Cardiac muscle cell (in vitro differentiated cells and primary cell): Measurements from ENCODE around the gene ANGPT4. TPM values are rescaled to one million over a fixed set of nuclear protein-coding genes. Genes with fewer than 3 reads are reported as not detected.
"Not testable (repeated sequence)": the region's sequence is repeated elsewhere in the genome, so short reads cannot be mapped to it uniquely, and the experiment has no call there.

Experiments used
- DNase-seq, 2 donors: peaks; one replicate each; pipeline versions ENCODE4 v3.0.0 to v3.0.0-alpha.2; 2010 to 2017; ENCODE audit warnings: low read depth in 1 of 2, low spot score in 1 of 2
- H3K27ac ChIP-seq: fragments of 200-600 bp; sonication (generic); 2 replicates; pipeline ENCODE4 v1.5.1; 2016
- H3K27me3 ChIP-seq: fragments of 200-600 bp; sonication (generic); 2 replicates; pipeline ENCODE4 v1.6.0; 2016; ENCODE audit warnings: control low read depth
- H3K36me3 ChIP-seq: fragments of 200-600 bp; sonication (generic); 2 replicates; pipeline ENCODE4 v1.5.1; 2016; ENCODE audit warnings: control low read depth
- H3K4me1 ChIP-seq: fragments of 200-600 bp; sonication (generic); 2 replicates; pipeline ENCODE4 v1.8.1; 2017; ENCODE audit warnings: low read depth, mild to moderate bottlenecking, mixed run types
- H3K4me3 ChIP-seq: fragments of 200-600 bp; sonication (generic); 2 replicates; pipeline ENCODE4 v1.5.1; 2016; ENCODE audit warnings: mild to moderate bottlenecking
- H3K9me3 ChIP-seq: fragments of 200-600 bp; sonication (generic); 2 replicates; pipeline ENCODE4 v1.5.1; 2017; ENCODE audit warnings: low read depth, mild to moderate bottlenecking, control low read depth
- polyA plus RNA-seq: library from polyadenylated mRNA; unstranded; fragments of >200 nt; fragmentation: Nextera tagmentation; extraction: Ambion mirVana; gene quantifications from 2 replicates; pipeline ENCODE4 v1.2.1, GENCODE V29; 2016
- total RNA-seq: library from RNA; depleted of rRNA; stranded (reverse); fragments of >200 nt; gene quantifications from 2 replicates; pipeline ENCODE4 v1.2.3, GENCODE V29; 2016
- TF ChIP-seq, protein P1 (sequence below): IDR thresholded peaks from 2 replicates; pipeline ENCODE4 v1.5.1; 2012; ENCODE audit warnings: low read depth, mild to moderate bottlenecking, low read length

The ANGPT4 gene
- total and polyA plus RNA-seq, 2 experiments from 2014 or later = 0.15 to 0.80 TPM

DNA sequence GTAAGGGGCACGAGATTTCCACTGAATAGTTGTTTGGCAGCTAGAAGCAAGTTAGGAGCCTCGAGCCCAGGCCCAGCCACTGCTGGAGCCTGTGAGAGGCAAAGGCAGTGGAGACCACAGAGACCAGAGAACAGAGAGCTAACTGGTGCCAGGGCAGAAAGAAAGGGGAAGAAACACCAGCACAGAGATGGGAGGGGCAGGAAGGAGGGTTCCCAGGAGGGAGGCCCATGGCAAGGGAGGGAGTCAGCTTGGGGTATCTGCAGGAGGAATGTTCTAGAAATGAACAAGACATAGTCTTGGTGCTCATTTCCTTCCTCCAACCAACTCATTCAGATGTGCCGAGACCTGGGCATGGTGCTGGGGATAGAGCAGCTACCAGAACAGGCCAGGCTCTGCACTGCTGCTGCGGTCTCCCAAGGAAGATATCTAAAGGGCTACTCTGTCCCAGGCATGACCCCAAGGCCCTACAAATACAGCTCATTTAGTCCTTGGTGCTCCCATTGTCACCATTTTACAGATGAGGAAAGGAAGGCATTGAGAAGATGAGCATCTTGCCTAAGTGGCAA lies 10.7 kb downstream of the ANGPT4 start:
- no peak for DNase-seq
- H3K27ac ChIP-seq = no peak overlapping the region
- no peaks in the 10 kb centered on the region for H3K27me3 ChIP-seq
- TF ChIP-seq, protein P1, sequence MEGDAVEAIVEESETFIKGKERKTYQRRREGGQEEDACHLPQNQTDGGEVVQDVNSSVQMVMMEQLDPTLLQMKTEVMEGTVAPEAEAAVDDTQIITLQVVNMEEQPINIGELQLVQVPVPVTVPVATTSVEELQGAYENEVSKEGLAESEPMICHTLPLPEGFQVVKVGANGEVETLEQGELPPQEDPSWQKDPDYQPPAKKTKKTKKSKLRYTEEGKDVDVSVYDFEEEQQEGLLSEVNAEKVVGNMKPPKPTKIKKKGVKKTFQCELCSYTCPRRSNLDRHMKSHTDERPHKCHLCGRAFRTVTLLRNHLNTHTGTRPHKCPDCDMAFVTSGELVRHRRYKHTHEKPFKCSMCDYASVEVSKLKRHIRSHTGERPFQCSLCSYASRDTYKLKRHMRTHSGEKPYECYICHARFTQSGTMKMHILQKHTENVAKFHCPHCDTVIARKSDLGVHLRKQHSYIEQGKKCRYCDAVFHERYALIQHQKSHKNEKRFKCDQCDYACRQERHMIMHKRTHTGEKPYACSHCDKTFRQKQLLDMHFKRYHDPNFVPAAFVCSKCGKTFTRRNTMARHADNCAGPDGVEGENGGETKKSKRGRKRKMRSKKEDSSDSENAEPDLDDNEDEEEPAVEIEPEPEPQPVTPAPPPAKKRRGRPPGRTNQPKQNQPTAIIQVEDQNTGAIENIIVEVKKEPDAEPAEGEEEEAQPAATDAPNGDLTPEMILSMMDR = no peak
- H3K4me1 ChIP-seq = no peaks in the 10 kb centered on the region
- H3K9me3 ChIP-seq = no peaks in the 10 kb centered on the region
- no peaks in the 10 kb centered on the region for H3K36me3 ChIP-seq
- no peak overlapping the region for H3K4me3 ChIP-seq

DNA sequence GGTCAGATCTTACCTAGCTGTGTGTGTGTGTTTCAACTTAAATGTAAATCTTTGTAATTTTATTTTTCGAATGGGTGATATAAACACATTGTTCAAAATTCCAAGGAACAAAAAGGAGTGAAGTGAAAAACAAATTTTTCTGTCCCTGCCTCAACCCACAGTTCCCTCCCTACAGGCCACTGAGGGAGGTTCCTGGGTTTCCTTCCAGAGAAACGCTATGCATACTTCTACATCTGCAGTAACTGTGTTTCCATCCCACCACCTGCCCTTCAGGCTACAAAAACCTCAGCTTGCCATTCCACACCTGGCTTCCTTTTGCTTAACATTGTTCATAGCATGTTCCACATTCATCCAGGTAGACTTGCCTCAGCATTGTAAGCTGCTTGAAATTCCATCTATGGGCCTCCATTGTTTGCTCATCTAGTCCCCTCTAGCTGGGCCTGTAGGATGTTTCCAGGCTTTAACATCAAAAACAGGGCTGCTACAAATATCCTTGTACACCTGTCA lies 12.0 kb downstream of the ANGPT4 start:
- Histone ChIP-seq H3K4me1 (no peaks in the 10 kb centered on the region), H3K27ac (no peak overlapping the region)
- TF ChIP-seq, protein P1 = no peak

DNA sequence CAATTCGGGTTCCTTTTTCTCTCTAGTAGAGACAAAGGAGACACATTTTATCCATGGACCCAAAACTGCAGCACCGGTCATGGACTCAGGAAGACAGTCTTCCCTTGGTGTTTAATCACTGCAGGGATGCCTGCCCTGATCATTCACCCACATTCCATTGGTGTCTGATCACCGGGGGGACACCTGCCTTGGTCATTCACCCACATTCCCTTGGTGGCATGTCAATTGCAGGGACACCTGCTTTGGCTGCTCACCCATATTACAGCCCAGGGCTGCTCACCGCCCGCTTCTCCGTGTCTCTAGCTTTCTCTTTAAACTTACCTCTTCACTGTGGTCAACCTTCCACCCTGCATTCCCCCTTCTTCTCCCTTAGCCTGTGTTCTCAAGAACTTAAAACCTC lies 18.7 kb downstream of the ANGPT4 start:
- not testable (repeated sequence) for H3K36me3 ChIP-seq, H3K4me1 ChIP-seq, DNase-seq, H3K9me3 ChIP-seq, H3K27me3 ChIP-seq, H3K4me3 ChIP-seq, H3K27ac ChIP-seq

More for the DNA sequence above, 12.0 kb downstream of the ANGPT4 start:
- Histone ChIP-seq H3K9me3 (no peaks in the 10 kb centered on the region), H3K27me3 (no peaks in the 10 kb centered on the region), H3K4me3 (no peak overlapping the region), H3K36me3 (no peaks in the 10 kb centered on the region)
- no peak for DNase-seq

DNA sequence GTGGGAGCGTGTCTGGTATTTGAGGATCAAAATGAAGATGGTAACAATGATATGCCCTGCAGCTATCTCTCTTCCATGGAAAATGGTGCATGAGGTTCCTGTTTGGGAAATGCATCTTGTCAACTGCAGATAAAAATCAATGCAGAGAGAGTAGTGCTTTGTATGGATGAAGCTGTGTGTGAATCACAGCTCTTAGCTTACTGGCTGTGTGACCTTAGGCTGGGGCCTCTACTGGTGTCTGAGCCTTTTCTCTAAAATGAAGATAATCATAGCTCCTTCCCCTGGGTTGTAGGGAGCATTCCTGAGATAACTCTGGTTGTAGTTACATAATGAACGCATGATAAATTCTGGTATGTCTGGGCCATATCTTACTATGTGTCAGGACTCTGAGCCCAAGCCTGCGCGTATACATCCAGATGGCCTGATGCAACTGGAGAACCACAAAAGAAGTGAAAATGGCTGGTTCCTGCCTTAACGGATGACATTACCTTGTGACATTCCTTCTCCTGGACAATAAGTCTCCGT lies 19.6 kb downstream of the ANGPT4 start:
- Histone ChIP-seq H3K36me3 (no peaks in the 10 kb centered on the region), H3K27ac (no peak overlapping the region), H3K27me3 (no peaks in the 10 kb centered on the region), H3K4me1 (no peaks in the 10 kb centered on the region), H3K4me3 (no peak overlapping the region), H3K9me3 (no peaks in the 10 kb centered on the region)
- DNase-seq = peak in 1 of 2 donors; percentile 37
- TF ChIP-seq, protein P1 = no peak

DNA sequence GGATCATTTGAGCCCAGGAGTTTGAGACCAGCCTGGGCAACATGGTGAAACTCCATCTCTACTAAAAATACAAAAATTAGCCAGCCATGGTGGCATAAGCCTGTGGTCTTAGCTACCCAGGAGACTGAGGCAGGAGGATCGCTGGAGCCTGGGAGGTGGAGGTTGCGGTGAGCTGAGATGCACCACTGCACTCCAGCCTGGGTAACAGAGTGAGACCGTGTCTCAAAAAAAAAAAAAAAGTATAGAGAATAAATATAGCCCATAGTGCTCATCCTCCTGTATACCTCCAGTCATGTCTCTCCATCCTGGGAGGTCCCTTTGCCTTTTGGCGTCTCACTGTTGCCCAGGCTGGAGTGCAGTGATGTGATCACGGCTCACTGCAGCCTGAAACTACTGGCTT lies 23.8 kb downstream of the ANGPT4 start:
- H3K36me3 ChIP-seq, H3K4me1 ChIP-seq, DNase-seq, H3K27ac ChIP-seq, H3K4me3 ChIP-seq, H3K27me3 ChIP-seq, H3K9me3 ChIP-seq: not testable (repeated sequence)

DNA sequence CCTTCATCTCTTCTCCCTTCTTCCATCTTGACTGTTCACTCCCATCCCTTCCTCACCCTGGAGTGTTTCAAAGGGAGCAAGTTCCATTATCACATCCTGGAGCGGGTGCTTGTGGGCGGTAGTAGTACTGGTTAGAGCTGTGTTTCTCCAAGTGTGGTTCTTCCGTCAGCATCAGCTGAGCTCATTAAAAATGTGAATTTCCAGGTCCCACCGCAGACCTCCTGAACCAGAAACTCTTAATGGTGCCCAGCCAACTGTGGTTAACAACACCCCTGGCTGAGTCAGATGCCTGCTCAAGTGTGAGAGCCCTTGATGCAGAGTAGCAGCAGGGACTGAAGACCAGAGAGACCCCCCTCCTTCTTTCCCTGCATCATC lies 24.4 kb downstream of the ANGPT4 start:
- no peak overlapping the region for H3K27ac ChIP-seq
- H3K4me3 ChIP-seq = no peak overlapping the region
- TF ChIP-seq, protein P1 = no peak
- H3K36me3 ChIP-seq = no peaks in the 10 kb centered on the region
- H3K9me3 ChIP-seq = no peaks in the 10 kb centered on the region
- peak in 1 of 2 donors; percentile 36 for DNase-seq
- peaks cover under 1% of the 10 kb centered on the region for H3K27me3 ChIP-seq
- H3K4me1 ChIP-seq = no peaks in the 10 kb centered on the region
